ENCODE data around the gene SPIRE2. TPM values are rescaled to one million over a fixed set of nuclear protein-coding genes. Genes with fewer than 3 reads are reported as not detected.

The SPIRE2 gene
- total RNA-seq, 4 donors from 2014 or later: 1.1 to 5.1 (median 3.0) TPM

- TF ChIP-seq, protein P1, sequence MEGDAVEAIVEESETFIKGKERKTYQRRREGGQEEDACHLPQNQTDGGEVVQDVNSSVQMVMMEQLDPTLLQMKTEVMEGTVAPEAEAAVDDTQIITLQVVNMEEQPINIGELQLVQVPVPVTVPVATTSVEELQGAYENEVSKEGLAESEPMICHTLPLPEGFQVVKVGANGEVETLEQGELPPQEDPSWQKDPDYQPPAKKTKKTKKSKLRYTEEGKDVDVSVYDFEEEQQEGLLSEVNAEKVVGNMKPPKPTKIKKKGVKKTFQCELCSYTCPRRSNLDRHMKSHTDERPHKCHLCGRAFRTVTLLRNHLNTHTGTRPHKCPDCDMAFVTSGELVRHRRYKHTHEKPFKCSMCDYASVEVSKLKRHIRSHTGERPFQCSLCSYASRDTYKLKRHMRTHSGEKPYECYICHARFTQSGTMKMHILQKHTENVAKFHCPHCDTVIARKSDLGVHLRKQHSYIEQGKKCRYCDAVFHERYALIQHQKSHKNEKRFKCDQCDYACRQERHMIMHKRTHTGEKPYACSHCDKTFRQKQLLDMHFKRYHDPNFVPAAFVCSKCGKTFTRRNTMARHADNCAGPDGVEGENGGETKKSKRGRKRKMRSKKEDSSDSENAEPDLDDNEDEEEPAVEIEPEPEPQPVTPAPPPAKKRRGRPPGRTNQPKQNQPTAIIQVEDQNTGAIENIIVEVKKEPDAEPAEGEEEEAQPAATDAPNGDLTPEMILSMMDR (IDR thresholded peaks at IDR 0.05; ENCODE audit: low read depth): no peak
Measured at GRCh38 chr16:89862732-89863131, 34.5 kb downstream of the SPIRE2 start.

GRCh38 chr16:89863741-89864526 is 35.7 kb downstream of the SPIRE2 start:
- TF ChIP-seq, protein P1 (IDR thresholded peaks at IDR 0.05; ENCODE audit: low read depth): no peak

DNA sequence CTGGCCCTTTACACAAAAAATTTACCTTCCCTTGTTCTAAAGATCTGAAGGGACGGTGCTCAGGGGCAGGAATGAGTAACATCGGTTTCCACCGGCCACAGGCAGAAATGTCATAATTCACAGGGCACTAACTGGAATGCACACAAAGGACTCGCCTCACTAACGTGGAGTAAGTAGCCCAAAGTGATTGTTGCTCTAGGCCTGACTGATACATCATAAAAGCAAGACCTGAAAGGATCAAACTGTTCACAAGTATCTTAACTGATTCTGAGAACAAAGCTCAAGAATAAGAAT is 36.2 kb downstream of the SPIRE2 start:
- TF ChIP-seq, protein P1 (IDR thresholded peaks at IDR 0.05; ENCODE audit: low read depth): no peak

DNA sequence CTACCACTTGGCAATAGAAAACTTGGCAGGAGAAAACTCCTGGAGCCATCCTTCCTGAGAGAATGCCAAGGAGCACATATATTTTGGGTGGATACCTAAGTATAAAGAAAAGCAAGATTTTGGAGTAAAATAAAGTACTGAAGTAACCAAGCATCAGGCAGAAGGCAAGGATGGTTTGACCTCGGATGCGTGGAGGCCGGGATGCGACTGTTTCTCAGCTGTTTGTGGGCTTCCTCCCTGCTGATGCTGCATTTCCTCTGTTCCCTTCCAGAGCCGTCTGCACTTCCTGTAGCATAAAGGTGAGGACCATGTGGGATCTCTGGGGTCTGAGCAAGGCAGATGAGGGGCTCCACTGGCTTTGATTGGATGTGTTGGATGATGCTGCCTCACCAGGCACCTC is 39.6 kb downstream of the SPIRE2 start:
- TF ChIP-seq, protein P1 (IDR thresholded peaks at IDR 0.05; ENCODE audit: low read depth): no peak

GRCh38 chr16:89869911-89870310 is 41.6 kb downstream of the SPIRE2 start:
- TF ChIP-seq, protein P1 (IDR thresholded peaks at IDR 0.05; ENCODE audit: low read depth): no peak

DNA sequence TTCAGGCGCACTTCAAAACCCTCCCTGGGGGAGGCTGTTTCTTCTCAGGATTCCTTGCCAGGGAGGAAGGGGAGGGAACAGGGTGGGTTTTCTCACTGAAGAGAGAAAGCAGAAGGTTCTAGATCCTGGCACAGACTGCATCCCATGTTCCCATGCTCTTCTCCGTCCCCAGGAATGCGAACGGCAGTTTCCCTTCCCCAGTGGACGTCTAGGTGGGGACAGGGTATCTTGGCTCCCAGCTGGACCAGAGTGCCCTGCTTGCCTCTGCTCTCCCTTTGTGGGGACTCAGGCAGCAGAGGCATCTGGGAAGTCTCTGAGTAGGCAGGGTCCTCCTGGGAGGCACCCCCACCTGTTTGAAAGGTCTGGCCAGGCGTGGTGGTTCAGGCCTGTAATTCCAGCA is 42.2 kb downstream of the SPIRE2 start:
- TF ChIP-seq, protein P1 (IDR thresholded peaks at IDR 0.05; ENCODE audit: low read depth): no peak

DNA sequence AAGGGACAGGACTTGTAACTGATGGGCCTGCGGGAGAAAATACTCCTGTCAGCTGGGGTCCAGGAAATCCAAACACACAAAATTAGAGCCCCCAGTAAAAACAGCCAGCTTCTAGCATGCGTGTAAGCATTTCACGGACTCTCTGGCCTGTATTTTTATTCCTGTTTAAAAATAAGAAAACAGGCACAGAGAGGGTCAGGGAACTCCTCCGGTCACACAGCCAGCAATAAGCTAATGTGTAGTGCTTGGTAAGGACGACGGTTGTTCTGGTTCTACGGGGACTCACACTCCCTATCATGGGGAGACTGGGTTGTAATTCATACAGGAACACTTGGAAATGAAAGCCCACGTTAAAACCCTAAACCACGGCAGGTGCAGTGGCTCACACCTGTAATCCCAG is 43.6 kb downstream of the SPIRE2 start:
- TF ChIP-seq, protein P1 (IDR thresholded peaks at IDR 0.05; ENCODE audit: low read depth): no peak
